GM18507 (cell line): Measurements from ENCODE around the gene TNIK.
A peak's percentile ranks its signal among the peaks of the same experiment; 100 is the strongest.

Source experiments
- DNase-seq: peaks from one replicate; pipeline ENCODE4 v3.0.0; 2011; ENCODE audit warnings: low read depth; ENCODE audit not compliant: insufficient read length; ENCODE audit errors: extremely low spot score
- FAIRE-seq: peaks from 2 replicates; lab custom pipeline; 2011; peaks lifted over from hg19 to GRCh38; lab: Jason Lieb, UNC

TNIK gene

GRCh38 chr3:171353423-171353822, 106.8 kb downstream of the TNIK start:
- FAIRE-seq (no peak), DNase-seq (no peak)

DNA sequence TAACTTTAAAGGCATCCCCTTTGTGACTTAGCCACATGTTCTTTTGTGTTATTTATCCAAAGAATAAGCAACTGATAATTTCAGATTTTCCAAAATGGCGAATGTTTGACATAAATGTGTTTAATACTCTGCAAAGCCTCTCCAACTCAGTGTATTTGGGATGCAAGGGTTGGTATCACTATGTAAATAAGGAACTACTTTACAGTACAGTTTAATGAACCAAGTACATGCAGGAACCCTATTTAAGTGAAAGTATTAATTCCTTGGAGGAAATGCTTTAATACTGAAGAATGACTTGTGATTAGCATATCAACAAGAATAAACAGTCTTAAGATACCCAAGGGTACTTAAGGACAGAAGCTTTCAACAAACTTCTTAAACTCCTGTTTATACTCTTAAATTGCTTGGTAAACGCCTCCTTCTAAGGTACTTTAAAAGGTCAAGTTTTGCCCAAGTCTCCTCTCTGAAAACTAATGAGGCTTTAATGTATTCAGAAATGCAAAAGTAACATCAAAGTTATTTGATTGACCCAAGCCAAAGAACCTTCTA, 107.7 kb downstream of the TNIK start:
- FAIRE-seq (peak; percentile 38), DNase-seq (no peak)

DNA sequence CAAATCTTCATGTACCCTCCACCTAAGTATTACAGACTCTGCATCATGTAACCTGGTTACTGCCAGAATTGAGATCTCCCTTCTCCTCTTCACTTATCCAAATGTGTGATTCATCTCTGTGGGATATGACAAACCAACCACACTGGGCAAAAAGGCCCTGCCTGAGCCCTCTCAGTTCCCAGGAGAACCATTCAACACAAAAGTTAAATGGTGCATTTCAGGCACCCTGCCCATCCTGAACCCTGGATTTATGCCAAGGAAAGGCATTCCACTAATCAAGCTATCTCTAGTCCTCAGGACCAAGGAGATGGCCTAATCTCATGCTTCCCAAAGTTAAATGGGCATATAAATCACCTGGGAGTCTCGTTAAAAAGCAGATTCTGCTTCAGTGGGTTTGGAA, 108.5 kb downstream of the TNIK start:
- FAIRE-seq (peak; percentile 63), DNase-seq (no peak)

GRCh38 chr3:171350364-171350763, 109.8 kb downstream of the TNIK start:
- DNase-seq = no peak
- FAIRE-seq = no peak

DNA sequence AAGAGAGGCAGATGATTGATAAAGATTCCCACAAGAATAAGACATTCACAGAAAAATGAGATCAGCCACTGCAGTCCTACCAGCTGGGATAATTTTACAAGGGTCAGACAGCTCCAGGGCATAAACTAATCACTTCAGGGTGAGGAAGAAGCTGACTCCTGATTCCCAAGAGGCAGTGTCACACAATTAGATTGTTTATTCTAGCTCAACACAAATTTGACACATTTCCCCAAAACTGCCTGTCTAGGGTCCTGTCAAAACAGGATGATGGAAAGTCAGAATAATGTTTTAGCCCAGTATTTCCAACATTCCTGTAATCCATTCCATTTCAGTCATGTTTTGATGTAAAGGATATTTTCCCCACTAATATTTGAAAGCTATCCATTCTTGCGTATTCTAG, 110.8 kb downstream of the TNIK start:
- DNase-seq (no peak), FAIRE-seq (no peak)

DNA sequence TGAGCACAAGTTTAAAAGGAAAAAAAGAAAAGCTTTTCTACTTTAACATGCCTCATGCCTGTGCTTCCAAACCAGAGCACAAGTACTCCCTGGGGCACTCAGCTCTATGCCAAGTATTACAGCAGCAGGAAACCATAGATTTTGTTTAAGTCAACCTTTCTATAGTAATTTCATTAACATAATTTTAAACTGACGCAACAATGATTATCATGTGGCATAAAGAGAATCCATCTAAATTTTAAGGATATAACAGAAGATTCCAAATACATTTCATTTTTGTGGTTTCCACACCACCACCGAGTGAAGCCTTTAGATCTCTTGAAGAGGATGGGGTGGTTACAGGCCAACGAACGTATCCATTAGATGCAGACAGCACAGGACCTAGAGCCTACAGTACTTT, 112.1 kb downstream of the TNIK start:
- FAIRE-seq (no peak), DNase-seq (no peak)

DNA sequence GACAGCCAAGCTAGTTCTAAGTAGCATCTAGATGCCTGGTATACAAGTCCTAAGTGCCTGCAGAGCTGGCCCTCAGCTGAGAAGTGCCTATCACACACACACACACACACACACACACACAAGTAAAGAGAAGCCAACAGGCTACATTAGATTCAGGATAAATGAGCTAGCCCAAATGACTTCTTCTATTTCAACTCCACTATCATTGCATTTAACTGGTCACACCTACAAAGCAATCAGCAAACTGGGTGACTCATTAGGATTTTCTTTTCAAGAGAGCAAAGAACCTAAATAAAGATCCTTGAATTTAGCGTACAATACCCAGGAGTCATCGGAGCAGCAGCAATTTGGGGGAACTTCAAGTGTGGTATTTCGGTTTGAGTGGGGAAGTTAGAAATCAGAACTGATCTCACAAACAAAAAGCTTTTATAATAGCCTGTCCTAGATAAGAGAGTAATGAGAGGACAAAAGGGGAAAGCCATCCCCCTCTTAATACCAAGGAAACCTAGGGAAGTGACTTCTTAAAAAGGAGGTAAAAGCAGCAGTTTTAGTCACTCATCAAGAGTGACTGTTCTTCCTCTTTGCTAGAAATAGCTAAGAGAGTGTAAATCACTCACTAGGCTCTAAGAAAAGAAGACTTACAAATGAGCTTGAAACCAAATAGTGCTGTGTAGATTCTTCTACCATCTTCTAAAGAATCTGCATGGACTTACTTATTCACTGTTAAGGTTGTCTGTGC, 112.7 kb downstream of the TNIK start:
- DNase-seq = no peak

DNA sequence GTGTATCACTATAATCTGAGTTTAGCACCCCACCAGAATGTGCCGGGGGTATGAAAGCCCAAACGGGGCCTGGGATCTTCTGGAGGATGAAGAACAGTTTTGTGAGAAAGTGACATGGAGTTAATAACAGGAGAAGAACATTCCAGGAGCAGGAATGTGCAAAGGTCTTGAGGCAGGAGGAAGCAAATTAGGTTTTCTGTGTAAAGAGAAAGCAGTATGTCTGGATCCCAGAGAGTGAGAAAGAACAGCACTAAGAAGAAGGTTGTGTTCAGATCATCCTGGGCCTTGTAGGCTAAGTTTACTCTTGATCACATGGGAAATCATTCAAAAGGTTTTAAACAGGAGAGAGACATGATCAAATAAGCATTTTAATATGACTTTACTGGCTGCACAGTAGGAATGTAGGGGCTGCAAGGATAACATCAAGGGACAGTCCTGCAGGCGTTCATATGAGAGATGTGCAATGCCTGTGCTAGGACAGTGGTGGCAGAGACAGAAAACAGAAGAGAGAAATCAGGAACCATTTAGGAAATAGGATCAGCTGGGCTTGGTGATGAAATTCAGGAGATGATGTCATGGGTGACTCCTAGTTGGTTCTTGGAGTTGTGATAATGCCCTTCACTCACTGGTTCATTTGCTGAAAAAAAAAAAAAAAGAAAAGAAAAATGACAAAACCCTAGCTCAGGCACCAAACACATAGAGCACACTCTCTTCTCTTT, 113.5 kb downstream of the TNIK start:
- FAIRE-seq = peak; percentile 60
- no peak for DNase-seq

More for the DNA sequence above, 112.7 kb downstream of the TNIK start:
- peak; percentile 94 for FAIRE-seq

DNA sequence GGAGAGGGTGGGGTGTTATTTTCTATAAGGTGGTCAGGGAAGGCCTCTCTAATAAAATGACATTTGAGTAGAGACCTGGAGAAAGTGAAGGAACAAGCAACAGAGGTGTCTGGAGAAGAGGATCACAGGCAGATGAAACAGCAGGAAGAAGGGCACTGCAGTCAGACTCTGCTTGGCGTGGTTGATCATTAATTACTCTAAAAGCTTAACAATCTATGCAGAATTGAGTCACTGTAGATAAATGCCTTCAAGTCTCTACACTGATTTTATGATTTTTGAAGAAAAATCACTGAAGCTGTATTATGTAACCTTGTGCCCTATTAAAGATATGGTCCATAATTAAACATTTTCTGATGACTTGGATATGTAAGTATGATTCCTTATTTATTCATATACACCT, 114.2 kb downstream of the TNIK start:
- no peak for DNase-seq
- FAIRE-seq = peak; percentile 80

GRCh38 chr3:171345107-171345843, 114.9 kb downstream of the TNIK start:
- DNase-seq (no peak), FAIRE-seq (peak; percentile 9)

DNA sequence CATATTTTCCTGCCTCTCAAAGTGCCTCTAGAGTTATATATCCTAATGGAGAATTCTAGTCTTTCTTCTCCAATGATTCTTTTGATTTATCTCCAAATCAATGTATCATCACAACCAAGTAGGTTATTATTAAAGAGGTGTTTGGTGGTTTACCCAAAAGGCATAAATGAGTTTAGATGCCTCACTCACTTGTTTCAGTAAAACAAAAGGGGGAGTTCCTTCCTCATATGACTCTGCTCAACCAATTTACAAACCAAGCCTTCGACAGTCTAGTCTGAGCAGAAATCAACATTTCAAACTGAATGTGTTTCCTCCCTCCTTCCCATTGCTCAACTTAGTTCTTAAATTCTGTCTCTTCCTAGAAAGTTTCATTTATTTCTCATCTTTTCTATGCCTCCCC, 116.5 kb downstream of the TNIK start:
- DNase-seq = no peak
- FAIRE-seq = peak; percentile 72

GRCh38 chr3:171342783-171343420, 117.3 kb downstream of the TNIK start:
- DNase-seq = no peak
- peak; percentile 44 for FAIRE-seq

- FAIRE-seq (no peak), DNase-seq (no peak)
Measured at GRCh38 chr3:171342200-171342599, 118.0 kb downstream of the TNIK start.

DNA sequence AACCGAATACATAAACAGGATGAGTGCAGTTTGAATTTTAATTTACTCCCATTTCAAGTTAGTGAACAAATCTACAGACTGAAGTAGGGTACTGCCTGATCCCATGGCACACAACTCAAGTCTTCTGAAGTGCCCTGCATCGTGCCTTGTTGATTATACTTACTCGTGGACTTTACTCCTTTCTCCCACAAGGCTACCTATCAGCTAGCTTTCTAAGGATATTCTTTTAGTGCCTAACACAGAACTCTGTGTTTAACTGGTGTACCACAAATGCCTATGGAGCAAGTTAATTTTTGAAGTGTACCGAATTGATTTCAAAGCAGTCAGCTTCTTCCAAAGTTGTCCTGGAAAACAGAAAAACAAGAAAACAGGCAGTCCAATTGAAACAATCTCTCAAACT, 119.8 kb downstream of the TNIK start:
- DNase-seq (no peak), FAIRE-seq (peak; percentile 49)

DNA sequence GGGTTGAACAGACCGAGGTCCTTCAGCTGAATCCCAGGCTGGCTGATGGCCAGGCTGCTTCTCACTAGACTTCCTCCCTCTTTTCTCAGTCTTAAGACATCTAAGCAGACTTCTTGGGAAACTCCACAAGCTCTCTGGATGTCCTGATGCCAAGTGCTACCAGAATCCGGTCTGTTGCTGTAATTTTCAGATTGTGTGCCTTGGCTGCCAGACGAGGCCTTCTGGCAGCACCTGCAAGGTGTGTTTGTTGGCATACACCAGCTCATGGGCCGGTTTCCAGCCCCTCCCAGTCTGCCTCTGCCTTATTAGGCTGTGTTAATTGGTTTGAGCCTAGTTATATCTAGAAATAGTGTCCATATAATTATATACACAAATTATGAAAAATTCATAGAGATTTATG, 120.6 kb downstream of the TNIK start:
- no peak for DNase-seq
- FAIRE-seq = peak; percentile 36

DNA sequence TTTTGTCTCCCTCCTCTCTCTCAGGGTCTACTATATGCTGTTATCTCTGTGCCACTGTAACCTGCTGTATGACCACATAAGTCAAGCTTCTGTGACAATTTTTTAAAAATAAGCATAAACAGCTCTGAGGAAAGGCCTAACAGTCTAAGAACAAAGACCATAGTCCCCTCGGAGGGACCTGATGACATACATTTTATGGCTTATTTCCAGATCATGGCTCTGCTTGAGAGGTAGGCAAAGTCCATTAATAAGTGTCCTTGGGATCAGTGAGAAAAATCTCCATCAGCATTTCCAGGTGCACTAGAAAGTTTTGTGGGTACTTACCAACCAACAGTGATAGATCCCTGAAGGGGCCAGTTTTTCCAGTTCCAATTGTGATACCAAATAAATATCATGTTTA, 123.8 kb downstream of the TNIK start:
- FAIRE-seq = no peak

GRCh38 chr3:171335559-171335958, 124.6 kb downstream of the TNIK start:
- FAIRE-seq = no peak
- no peak for DNase-seq

More for the DNA sequence above, 123.8 kb downstream of the TNIK start:
- no peak for DNase-seq

DNA sequence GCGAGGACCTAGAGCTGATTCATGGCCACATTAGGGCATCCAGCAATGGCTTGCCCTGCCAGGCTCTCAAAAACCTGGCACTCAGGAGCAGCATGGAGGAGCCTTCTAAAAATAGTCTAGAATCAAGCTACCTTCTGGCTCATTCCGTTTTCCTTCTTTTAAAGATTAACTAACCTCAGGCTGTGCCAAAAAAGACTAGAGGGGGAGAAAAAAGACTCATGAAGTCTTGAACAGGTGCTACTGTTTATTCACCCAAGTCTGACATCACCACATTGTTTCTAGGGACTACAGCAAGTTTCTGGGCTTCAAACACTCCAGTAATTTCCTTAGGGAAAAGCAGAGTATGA, 125.8 kb downstream of the TNIK start:
- FAIRE-seq (no peak), DNase-seq (no peak)

DNA sequence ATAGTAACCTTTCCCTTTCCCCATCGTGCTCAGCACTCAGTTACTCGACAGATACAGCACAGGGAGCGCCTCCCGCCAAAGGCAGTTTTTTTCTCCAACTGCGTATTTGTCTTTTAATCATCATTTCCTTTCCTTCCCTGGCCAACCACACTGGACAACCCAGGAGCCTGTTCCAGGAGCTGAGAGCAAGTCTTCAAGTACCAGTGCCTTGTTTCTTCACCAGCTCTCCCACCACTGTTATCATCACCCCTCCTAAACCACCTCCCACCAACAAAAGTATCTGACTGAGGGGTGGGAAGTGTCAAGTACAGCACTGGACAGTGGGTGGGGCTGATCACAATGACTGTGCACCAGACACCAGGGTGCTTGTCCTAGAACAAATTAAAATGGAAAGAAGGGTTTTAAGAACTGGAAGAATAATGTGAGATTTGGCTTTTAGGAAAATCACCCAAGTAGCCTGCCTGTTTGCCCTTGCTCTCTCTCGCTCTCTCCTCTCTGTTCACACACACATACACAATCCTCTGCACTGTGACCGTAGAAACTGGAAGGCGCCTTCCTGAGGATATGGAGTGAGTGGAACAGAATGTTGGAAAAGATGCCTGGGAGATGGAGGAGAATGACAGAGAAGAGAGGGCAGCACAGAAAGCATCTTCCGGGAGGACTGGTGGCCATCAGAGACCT, 126.3 kb downstream of the TNIK start:
- DNase-seq (no peak), FAIRE-seq (no peak)
